ENCODE measurements around the gene SMIM38. TPM values are rescaled to one million over a fixed set of nuclear protein-coding genes. Genes with fewer than 3 reads are reported as not detected.

Gene SMIM38
- total RNA-seq, 1 experiment from 2014 or later, result 0.09 TPM

GRCh38 chr11:69140635-69141034, 15.1 kb upstream of the SMIM38 start:
- no peak overlapping the region for H4K8ac ChIP-seq (replicated peaks; ENCODE audit: insufficient read length, low read depth, low read length)
- no peak for DNase-seq
- H3K56ac ChIP-seq (ENCODE audit: insufficient read length, low read depth, low read length), result no peak overlapping the region
- Mint-ChIP-seq H3K9me3 (peaks cover 2% of the 10 kb centered on the region in 2 experiments; a peak in 2 of 5 replicates), H3K36me3 (ENCODE audit: insufficient read depth in 1 of 3, low read depth in 3 of 3) (peaks cover 0 to 2% (median 0%) of the 10 kb centered on the region in 3 experiments; a peak in 2 of 7 replicates), H3K27ac (no peak overlapping the region), H3K4me3 (no peak overlapping the region), H3K27me3 (ENCODE audit: low read depth) (0 out of 2 replicates have a peak, but pooled peaks cover 4% of the 10 kb centered on the region), H3K4me1 (peaks cover 12 to 15% of the 10 kb centered on the region in 2 experiments; a peak in 3 of 4 replicates)
- H4K91ac ChIP-seq (ENCODE audit: insufficient read length, low read depth, low read length), result no peak overlapping the region
- H3K79me1 ChIP-seq (ENCODE audit: insufficient read depth, low read depth, low read length, poor library complexity, severe bottlenecking), result no peaks in the 10 kb centered on the region
- no peak overlapping the region for H3K4ac ChIP-seq (ENCODE audit: low read depth, low read length)
- H4K5ac ChIP-seq (ENCODE audit: insufficient read length, low read depth, low read length), result no peak overlapping the region
- no peak for TF ChIP-seq CTCF (conservative IDR thresholded peaks at IDR 0.05)
- H3K27ac ChIP-seq (ENCODE audit: insufficient read length, low read depth, low read length), result no peak overlapping the region
- H2BK12ac ChIP-seq (ENCODE audit: insufficient read length, low read depth, low read length), result no peak overlapping the region
- H2AFZ ChIP-seq (ENCODE audit: low read length), result no peak overlapping the region
- no peak overlapping the region for H3K9ac ChIP-seq (ENCODE audit: extremely low read depth, insufficient read length, low read length)
- no peak overlapping the region for H2BK120ac ChIP-seq (ENCODE audit: low read depth, low read length, poor library complexity, severe bottlenecking)
- H3T11ph ChIP-seq (ENCODE audit: low read length), result no peak overlapping the region
- no peak overlapping the region for H3K18ac ChIP-seq (ENCODE audit: insufficient read length, low read depth, low read length)
- no peaks in the 10 kb centered on the region for H3K27me3 ChIP-seq (ENCODE audit: insufficient read depth, low read length)
- H3K9me3 ChIP-seq (ENCODE audit: control insufficient read depth, low read depth, low read length), result no peaks in the 10 kb centered on the region
- H2AK5ac ChIP-seq (ENCODE audit: insufficient read length, low read length), result no peak overlapping the region
- no peak overlapping the region for H2BK15ac ChIP-seq (ENCODE audit: low read depth, low read length)
- H3K14ac ChIP-seq (ENCODE audit: insufficient read depth, low read length), result no peak overlapping the region
- H4K20me1 ChIP-seq (ENCODE audit: control insufficient read depth, insufficient read depth, insufficient read length), result no peaks in the 10 kb centered on the region
- H3K79me2 ChIP-seq (ENCODE audit: insufficient read depth, low read length), result no peaks in the 10 kb centered on the region; the same call in 1 of the 2 replicates
- H3K4me1 ChIP-seq (ENCODE audit: insufficient read depth, low read length), result no peaks in the 10 kb centered on the region; the same call in 1 of the 2 replicates
- H2BK20ac ChIP-seq (ENCODE audit: low read depth, low read length, poor library complexity, severe bottlenecking), result no peak overlapping the region
- no CpG with 5 or more reads among the region's 5 CpGs for WGBS (ENCODE audit: extremely low coverage, insufficient read length, low lambda C conversion rate)
- H3K4me2 ChIP-seq (ENCODE audit: insufficient read depth, insufficient read length, low read length), result no peak overlapping the region
- no peaks in the 10 kb centered on the region for H3K23me2 ChIP-seq (ENCODE audit: insufficient read length, low read depth, low read length, poor library complexity, severe bottlenecking)
- H2BK5ac ChIP-seq (ENCODE audit: insufficient read length, low read length), result no peak overlapping the region
- no peak overlapping the region for H3K23ac ChIP-seq (ENCODE audit: insufficient read length, low read depth, low read length)

Data from H9 (cell line).